ENCODE results near the gene XPOT.

The XPOT gene

DNA sequence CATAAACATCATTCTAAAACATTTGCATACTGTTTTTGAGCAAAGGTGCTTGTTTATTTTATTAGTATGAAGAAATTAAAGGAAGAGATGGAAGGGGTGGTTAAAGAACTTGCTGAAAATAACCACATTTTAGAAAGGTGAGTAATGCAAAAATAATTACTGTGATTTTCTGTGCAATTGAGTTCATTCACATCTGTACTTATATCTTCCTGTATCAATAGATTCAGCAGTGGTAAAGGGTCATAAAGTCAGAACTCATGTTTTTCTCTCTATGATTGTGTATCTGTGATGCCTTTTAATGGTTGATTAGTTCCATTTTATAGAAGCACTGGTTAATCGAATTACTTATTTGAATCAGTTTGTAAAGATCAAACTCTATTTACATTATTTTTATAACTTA lies 93.7 kb downstream of the XPOT start:
- no peaks in the 10 kb centered on the region for H3K79me2 ChIP-seq (ENCODE audit: insufficient read depth, low read length)
- no peaks in the 10 kb centered on the region for H3K27me3 ChIP-seq (ENCODE audit: insufficient read depth, low read length)
- no peak overlapping the region for H3K27ac ChIP-seq (ENCODE audit: low read depth, low read length, poor library complexity, severe bottlenecking)
- H2AFZ ChIP-seq (ENCODE audit: low read length) = no peak overlapping the region
- H3K36me3 ChIP-seq (ENCODE audit: insufficient read depth, low read length) = peaks cover 82% of the 10 kb centered on the region
- H3K9me3 ChIP-seq (ENCODE audit: low read length) = no peaks in the 10 kb centered on the region
- no peak overlapping the region for H3K9ac ChIP-seq (ENCODE audit: low read length)
- no peaks in the 10 kb centered on the region for H4K20me1 ChIP-seq (ENCODE audit: insufficient read depth, low read length)
- H3K4me2 ChIP-seq (ENCODE audit: low read length) = no peak overlapping the region
- no peaks in the 10 kb centered on the region for H3F3A ChIP-seq (ENCODE audit: insufficient read depth, low read length)
- TF ChIP-seq EZH2 (IDR thresholded peaks at IDR 0.05; ENCODE audit: borderline replicate concordance, low read length) (no peak), CTCF (IDR thresholded peaks at IDR 0.05; ENCODE audit: low read length) (no peak)
- H3K4me3 ChIP-seq (ENCODE audit: low read depth, low read length, poor library complexity, severe bottlenecking) = no peak overlapping the region
- H3K9me2 ChIP-seq (ENCODE audit: low read depth, low read length) = no peaks in the 10 kb centered on the region
- no peaks in the 10 kb centered on the region for H3K4me1 ChIP-seq (ENCODE audit: insufficient read depth, low read length, severe bottlenecking)

- Histone ChIP-seq H3K36me3 (ENCODE audit: insufficient read depth, low read length) (peaks cover 57% of the 10 kb centered on the region), H2AFZ (ENCODE audit: low read length) (no peak overlapping the region), H3K4me2 (ENCODE audit: low read length) (no peak overlapping the region), H4K20me1 (ENCODE audit: insufficient read depth, low read length) (no peaks in the 10 kb centered on the region), H3K27ac (ENCODE audit: low read depth, low read length, poor library complexity, severe bottlenecking) (no peak overlapping the region), H3K27me3 (ENCODE audit: insufficient read depth, low read length) (no peaks in the 10 kb centered on the region), H3K4me1 (ENCODE audit: insufficient read depth, low read length, severe bottlenecking) (no peaks in the 10 kb centered on the region), H3K9ac (ENCODE audit: low read length) (no peak overlapping the region), H3F3A (ENCODE audit: insufficient read depth, low read length) (no peaks in the 10 kb centered on the region), H3K4me3 (ENCODE audit: low read depth, low read length, poor library complexity, severe bottlenecking) (no peak overlapping the region), H3K9me3 (ENCODE audit: low read length) (no peaks in the 10 kb centered on the region), H3K9me2 (ENCODE audit: low read depth, low read length) (no peaks in the 10 kb centered on the region), H3K79me2 (ENCODE audit: insufficient read depth, low read length) (no peaks in the 10 kb centered on the region)
- TF ChIP-seq CTCF (IDR thresholded peaks at IDR 0.05; ENCODE audit: low read length) (no peak), EZH2 (IDR thresholded peaks at IDR 0.05; ENCODE audit: borderline replicate concordance, low read length) (no peak)
These were observed 96.2 kb downstream of the XPOT start for GRCh38 chr12:64500394-64500793.

Data from OCI-LY1 (cell line).